Measurements from ENCODE around the gene PEX14. TPM values are rescaled to one million over a fixed set of nuclear protein-coding genes. Genes with fewer than 3 reads are reported as not detected.

Gene PEX14
- total RNA-seq, 1 experiment from 2014 or later, result 17.7 TPM

- no peaks in the 10 kb centered on the region for H3K36me3 Mint-ChIP-seq (ENCODE audit: insufficient read depth, unreplicated experiment)
- H3K4me1 Mint-ChIP-seq (ENCODE audit: low read depth, unreplicated experiment), result peaks cover 19% of the 10 kb centered on the region
- no peak overlapping the region for H3K4me3 Mint-ChIP-seq (ENCODE audit: low read depth, unreplicated experiment)
- intact Hi-C loops (cut with micrococcal nuclease; ENCODE audit: unreplicated experiment), result loop anchor here (10.0 kb wide), 1 partner anchor 68 kb away; no protein-coding TSS in a partner anchor
- no peak for DNase-seq
- no peaks in the 10 kb centered on the region for H3K9me3 Mint-ChIP-seq (ENCODE audit: low read depth, unreplicated experiment)
- CTCF ChIA-PET, result interaction anchor here (1.7 kb wide), 1 partner anchor 64 kb away, joined by 3 read pairs; no protein-coding TSS in a partner anchor
- no peaks in the 10 kb centered on the region for H3K27me3 Mint-ChIP-seq (ENCODE audit: unreplicated experiment)
- no peak overlapping the region for H3K27ac Mint-ChIP-seq (ENCODE audit: unreplicated experiment)
- no TSS peak for BruUV-seq (replicated peaks)
- no peak for TF ChIP-seq CTCF (IDR thresholded peaks at IDR 0.05; ENCODE audit: unreplicated experiment)
Measured at GRCh38 chr1:10592373-10592772, 117.6 kb downstream of the PEX14 start.

GRCh38 chr1:10593750-10594149 lies 119.0 kb downstream of the PEX14 start:
- CTCF ChIA-PET, result interaction anchor here (0.6 to 1.7 kb wide), 2 partner anchors 65 to 736 kb away, joined by 3 read pairs; no protein-coding TSS in a partner anchor
- no peak for TF ChIP-seq CTCF (IDR thresholded peaks at IDR 0.05; ENCODE audit: unreplicated experiment)
- H3K9me3 Mint-ChIP-seq (ENCODE audit: low read depth, unreplicated experiment), result no peaks in the 10 kb centered on the region
- BruUV-seq (replicated peaks), result no TSS peak
- H3K4me1 Mint-ChIP-seq (ENCODE audit: low read depth, unreplicated experiment), result peaks cover 27% of the 10 kb centered on the region
- no peaks in the 10 kb centered on the region for H3K27me3 Mint-ChIP-seq (ENCODE audit: unreplicated experiment)
- H3K27ac Mint-ChIP-seq (ENCODE audit: unreplicated experiment), result no peak overlapping the region
- H3K4me3 Mint-ChIP-seq (ENCODE audit: low read depth, unreplicated experiment), result no peak overlapping the region
- H3K36me3 Mint-ChIP-seq (ENCODE audit: insufficient read depth, unreplicated experiment), result no peaks in the 10 kb centered on the region
- no peak for DNase-seq
- intact Hi-C loops (cut with micrococcal nuclease; ENCODE audit: unreplicated experiment), result loop anchor here (10.0 kb wide), 1 partner anchor 69 kb away; no protein-coding TSS in a partner anchor

GRCh38 chr1:10594595-10595223 lies 120.0 kb downstream of the PEX14 start:
- H3K36me3 Mint-ChIP-seq (ENCODE audit: insufficient read depth, unreplicated experiment), result no peaks in the 10 kb centered on the region
- H3K27ac Mint-ChIP-seq (ENCODE audit: unreplicated experiment), result no peak overlapping the region
- BruUV-seq (replicated peaks), result no TSS peak
- H3K4me1 Mint-ChIP-seq (ENCODE audit: low read depth, unreplicated experiment), result peaks cover 34% of the 10 kb centered on the region
- intact Hi-C loops (cut with micrococcal nuclease; ENCODE audit: unreplicated experiment), result loop anchor here (10.0 kb wide), 1 partner anchor 70 kb away; no protein-coding TSS in a partner anchor
- H3K4me3 Mint-ChIP-seq (ENCODE audit: low read depth, unreplicated experiment), result no peak overlapping the region
- no peaks in the 10 kb centered on the region for H3K9me3 Mint-ChIP-seq (ENCODE audit: low read depth, unreplicated experiment)
- H3K27me3 Mint-ChIP-seq (ENCODE audit: unreplicated experiment), result no peaks in the 10 kb centered on the region
- TF ChIP-seq CTCF (IDR thresholded peaks at IDR 0.05; ENCODE audit: unreplicated experiment), result no peak
- DNase-seq, result no peak
- CTCF ChIA-PET, result interaction anchor here (0.5 kb wide), 1 partner anchor 1082 kb away, joined by 3 read pairs; no protein-coding TSS in a partner anchor

GRCh38 chr1:10596780-10597179 lies 122.0 kb downstream of the PEX14 start:
- no peak overlapping the region for H3K27ac Mint-ChIP-seq (ENCODE audit: unreplicated experiment)

More at GRCh38 chr1:10596780-10597179, 122.0 kb downstream of the PEX14 start:
- peaks cover 34% of the 10 kb centered on the region for H3K4me1 Mint-ChIP-seq (ENCODE audit: low read depth, unreplicated experiment)
- intact Hi-C loops (cut with micrococcal nuclease; ENCODE audit: unreplicated experiment), result loop anchor here (10.0 kb wide), 1 partner anchor 72 kb away; no protein-coding TSS in a partner anchor
- TF ChIP-seq CTCF (IDR thresholded peaks at IDR 0.05; ENCODE audit: unreplicated experiment), result no peak
- CTCF ChIA-PET, result no interaction called here
- DNase-seq, result no peak
- no peaks in the 10 kb centered on the region for H3K27me3 Mint-ChIP-seq (ENCODE audit: unreplicated experiment)
- no peaks in the 10 kb centered on the region for H3K36me3 Mint-ChIP-seq (ENCODE audit: insufficient read depth, unreplicated experiment)
- H3K4me3 Mint-ChIP-seq (ENCODE audit: low read depth, unreplicated experiment), result no peak overlapping the region
- BruUV-seq (replicated peaks), result no TSS peak
- no peaks in the 10 kb centered on the region for H3K9me3 Mint-ChIP-seq (ENCODE audit: low read depth, unreplicated experiment)

Data from Calu3 (cell line).